Hematopoietic multipotent progenitor cell treated with erythropoietin and hydrocortisone succinate and interleukin-3 and kit ligand, for 15 days (in vitro differentiated cells): ENCODE data around the gene GRHL3.

Source experiments
- DNase-seq: peaks from one replicate; pipeline ENCODE4 v3.0.0-alpha.2; 2015; ENCODE audit warnings: low spot score

Gene GRHL3

DNA sequence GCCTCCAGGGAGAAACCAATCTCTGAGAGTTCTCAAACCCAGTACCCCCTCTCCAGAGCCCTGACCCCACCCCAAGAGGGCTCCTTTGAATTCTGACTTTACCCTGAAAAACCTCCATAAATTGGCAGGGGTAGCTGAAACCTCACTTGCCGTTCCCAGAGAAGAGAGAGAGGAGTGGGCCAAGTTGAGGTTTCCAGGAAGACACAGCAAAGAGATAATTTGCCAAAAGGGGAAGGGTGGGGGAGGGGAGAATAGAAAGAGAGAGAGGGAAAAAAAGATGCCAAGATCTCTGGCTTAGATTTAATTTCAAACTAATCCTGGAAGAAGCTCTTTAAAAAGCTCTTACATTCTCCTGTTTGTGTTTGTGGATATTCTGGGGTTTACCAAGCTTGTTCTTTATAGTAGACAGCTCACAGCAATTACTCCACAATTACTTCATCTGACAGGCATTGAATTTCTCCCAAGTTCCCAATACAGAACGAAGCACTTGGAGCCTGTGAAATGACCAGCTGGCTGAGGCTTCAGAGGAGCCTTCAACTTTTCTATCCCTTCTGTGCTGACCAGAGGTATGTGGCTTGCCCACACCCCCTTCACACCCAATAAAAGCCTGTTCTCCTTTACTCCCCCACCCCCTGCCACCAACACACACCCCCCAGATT lies 1.1 kb upstream of the GRHL3 start:
- no peak for DNase-seq

GRCh38 chr1:24318615-24319311 lies 394 bp upstream of the GRHL3 start:
- no peak for DNase-seq

GRCh38 chr1:24319962-24320361 lies 805 bp downstream of the GRHL3 start:
- DNase-seq, result no peak

DNA sequence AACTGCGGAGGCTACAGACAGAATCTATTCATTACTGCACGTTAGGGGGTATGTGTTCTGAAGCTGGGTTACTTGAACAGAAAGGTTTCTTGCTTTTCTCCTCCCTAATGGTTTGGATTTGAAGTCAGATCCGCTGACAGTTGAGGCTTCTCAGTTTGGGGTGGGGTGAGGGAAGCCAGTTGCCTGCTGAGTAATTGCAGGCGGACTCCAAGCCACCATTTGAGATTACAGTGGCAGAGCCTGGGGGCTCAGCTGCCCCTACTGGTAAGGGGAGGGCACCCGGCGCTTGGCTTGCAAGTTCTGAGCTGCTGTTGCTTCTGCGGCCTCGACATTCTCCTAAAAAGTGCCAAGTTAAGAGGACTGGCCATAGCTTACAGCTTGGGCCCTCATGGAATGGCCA lies 2.0 kb downstream of the GRHL3 start:
- no peak for DNase-seq

- DNase-seq, result no peak
These were observed 2.7 kb downstream of the GRHL3 start for GRCh38 chr1:24321697-24322469.

DNA sequence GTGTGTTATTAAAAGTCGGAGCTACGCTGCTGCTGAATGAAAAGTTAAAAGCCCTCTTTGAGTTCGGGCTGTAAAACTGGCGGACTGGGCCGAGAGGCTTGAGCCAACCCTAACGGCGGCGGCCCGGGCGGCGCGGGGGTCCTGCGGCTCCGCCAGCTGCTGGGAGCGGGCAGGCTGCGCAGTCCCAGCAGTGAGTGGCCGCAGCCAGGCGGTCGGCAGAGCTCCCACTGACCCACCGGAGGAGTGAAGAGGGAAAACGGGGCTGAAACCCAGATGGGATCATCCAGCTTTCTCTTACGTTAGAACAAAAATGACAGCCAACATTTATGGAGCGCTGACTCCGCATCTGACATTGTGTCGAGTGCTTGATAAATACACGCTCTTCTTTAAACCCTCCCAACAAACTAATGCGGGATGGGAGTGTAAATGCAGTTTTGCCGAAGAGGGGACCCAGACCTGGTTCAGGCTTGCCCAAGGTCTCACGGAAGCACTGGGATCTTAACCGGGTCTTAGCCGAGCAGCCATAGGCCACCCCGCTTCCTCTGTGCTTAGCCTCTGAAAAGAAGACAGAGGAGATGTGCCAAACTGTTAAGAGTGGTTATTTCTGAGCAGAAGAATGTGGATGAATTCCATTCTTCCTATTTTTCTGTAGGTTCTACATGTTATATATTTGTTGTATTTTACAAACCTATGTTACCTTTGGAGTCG lies 3.5 kb downstream of the GRHL3 start:
- DNase-seq, result no peak

GRCh38 chr1:24323281-24323680 lies 4.1 kb downstream of the GRHL3 start:
- no peak for DNase-seq

GRCh38 chr1:24324903-24325302 lies 5.7 kb downstream of the GRHL3 start:
- DNase-seq, result no peak

DNA sequence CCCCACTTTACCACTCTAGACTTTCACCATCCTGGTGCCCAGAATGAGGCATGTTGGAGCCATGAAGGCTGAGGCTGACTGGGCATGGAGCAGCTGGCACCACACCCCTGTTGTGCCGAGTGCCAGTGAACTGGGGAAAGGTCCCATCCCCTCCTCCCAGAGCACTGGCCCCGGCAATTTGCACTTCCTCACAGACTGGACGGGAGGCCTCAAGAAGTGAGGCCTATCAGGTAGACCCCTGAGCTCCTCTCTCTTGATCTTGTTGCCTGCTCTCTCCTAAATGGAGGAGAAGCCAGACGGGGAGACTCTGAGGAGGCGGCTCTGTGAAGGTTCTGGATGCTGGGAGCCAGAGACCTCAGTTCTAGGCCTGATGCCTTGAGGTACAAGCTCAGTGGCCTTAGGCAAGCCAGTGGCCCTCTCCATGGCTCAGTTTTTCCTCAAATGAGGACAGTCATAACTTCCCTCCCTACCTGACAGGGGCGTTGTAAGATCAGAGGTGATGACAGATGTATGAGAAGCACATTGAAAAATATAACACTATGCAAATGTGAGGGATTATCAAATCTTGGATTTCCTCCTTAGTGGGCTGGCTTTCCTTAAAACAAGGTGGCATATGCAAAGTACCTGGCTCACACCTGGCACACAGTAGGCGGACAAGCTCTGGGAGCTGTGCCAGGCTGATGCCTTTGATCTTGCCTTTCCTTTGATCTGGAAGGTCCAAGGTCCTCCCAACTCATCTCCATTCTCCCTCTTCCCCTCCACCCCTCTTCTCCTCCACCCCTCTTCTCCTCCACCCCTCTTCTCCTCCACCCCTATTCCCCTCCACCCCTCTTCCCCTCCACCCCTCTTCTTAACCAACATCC lies 6.7 kb downstream of the GRHL3 start:
- no peak for DNase-seq

DNA sequence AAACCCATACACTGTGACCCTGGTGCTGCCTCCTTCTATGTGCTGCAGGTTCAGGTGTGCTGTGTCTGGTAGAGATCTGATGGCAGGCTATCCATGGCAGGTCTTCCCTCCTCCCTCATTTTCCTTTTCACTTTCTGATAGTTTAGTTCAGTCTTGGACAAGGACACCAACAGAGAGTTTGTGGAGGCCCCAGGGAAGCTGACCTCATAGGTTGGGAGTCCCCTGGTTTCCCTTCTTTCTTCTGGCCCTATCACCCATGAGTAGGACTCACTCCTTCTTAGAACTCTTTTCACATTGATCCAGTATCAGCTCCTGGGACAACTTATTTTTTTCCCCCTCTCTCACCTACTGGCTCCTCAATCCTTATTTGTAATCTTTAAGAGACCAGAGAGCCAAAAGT lies 8.3 kb downstream of the GRHL3 start:
- no peak for DNase-seq

DNA sequence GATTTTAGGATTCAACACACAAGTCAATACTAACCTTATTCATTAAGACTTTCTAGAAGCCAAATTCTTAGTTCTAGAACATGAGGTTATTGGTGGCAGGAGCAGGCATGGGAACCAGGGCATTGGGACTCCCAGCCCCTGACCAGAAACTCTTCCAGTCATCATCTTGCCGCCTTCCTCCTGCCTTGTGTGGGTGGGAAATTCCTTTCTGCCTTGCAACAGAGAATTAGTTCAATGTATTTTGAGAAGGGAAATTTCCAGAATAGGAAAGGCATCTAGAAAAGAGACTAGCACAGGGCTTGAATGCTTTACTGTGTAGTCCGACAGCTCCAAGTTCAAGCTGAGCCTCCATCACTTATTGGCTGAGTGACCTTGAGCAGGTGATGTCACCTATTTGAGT lies 8.7 kb downstream of the GRHL3 start:
- DNase-seq, result no peak

GRCh38 chr1:24329331-24329730 lies 10.2 kb downstream of the GRHL3 start:
- no peak for DNase-seq

GRCh38 chr1:24329797-24330543 lies 10.8 kb downstream of the GRHL3 start:
- no peak for DNase-seq

- DNase-seq, result no peak
These were observed 13.0 kb downstream of the GRHL3 start for GRCh38 chr1:24331961-24332673.

GRCh38 chr1:24336075-24336474 lies 16.9 kb downstream of the GRHL3 start:
- DNase-seq, result no peak

GRCh38 chr1:24337455-24337854 lies 18.3 kb downstream of the GRHL3 start:
- DNase-seq, result no peak

- DNase-seq, result no peak
These were observed 19.3 kb downstream of the GRHL3 start for GRCh38 chr1:24338447-24338846.

DNA sequence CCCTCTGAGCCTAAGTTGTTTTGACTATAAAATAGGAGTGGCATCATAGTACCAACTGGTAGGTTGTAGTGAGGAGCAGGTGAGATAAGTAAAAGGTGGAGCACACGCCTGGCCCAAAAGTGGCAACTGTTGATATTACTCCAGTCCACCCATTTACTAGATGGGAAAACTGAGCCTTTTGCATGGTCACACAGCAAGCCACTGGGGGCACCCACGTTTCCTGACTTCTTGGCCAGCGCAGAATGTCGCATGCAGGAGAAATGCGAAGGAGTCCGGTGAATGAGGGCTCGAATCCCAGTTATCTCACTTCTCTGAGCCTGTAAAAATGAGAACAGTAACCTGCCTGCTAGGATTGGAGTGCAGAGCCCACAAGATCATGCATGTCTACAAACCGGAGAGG lies 20.8 kb downstream of the GRHL3 start:
- no peak for DNase-seq

- no peak for DNase-seq
These were observed 21.6 kb downstream of the GRHL3 start for GRCh38 chr1:24340770-24341169.

- no peak for DNase-seq
These were observed 22.1 kb downstream of the GRHL3 start for GRCh38 chr1:24341260-24341659.
